Measurements from ENCODE around the gene CACNA2D4.

- peak; percentile 97 for TF ChIP-seq CTCF (IDR thresholded peaks at IDR 0.05; ENCODE audit: low read depth, low read length)
- TF ChIP-seq EZH2phosphoT487 (IDR thresholded peaks at IDR 0.05; ENCODE audit: low read depth), result no peak
Observed at GRCh38 chr12:1939801-1940607, 21.6 kb upstream of the CACNA2D4 start.
